ENCODE results near the gene ATG2B.

Gene ATG2B, protein sequence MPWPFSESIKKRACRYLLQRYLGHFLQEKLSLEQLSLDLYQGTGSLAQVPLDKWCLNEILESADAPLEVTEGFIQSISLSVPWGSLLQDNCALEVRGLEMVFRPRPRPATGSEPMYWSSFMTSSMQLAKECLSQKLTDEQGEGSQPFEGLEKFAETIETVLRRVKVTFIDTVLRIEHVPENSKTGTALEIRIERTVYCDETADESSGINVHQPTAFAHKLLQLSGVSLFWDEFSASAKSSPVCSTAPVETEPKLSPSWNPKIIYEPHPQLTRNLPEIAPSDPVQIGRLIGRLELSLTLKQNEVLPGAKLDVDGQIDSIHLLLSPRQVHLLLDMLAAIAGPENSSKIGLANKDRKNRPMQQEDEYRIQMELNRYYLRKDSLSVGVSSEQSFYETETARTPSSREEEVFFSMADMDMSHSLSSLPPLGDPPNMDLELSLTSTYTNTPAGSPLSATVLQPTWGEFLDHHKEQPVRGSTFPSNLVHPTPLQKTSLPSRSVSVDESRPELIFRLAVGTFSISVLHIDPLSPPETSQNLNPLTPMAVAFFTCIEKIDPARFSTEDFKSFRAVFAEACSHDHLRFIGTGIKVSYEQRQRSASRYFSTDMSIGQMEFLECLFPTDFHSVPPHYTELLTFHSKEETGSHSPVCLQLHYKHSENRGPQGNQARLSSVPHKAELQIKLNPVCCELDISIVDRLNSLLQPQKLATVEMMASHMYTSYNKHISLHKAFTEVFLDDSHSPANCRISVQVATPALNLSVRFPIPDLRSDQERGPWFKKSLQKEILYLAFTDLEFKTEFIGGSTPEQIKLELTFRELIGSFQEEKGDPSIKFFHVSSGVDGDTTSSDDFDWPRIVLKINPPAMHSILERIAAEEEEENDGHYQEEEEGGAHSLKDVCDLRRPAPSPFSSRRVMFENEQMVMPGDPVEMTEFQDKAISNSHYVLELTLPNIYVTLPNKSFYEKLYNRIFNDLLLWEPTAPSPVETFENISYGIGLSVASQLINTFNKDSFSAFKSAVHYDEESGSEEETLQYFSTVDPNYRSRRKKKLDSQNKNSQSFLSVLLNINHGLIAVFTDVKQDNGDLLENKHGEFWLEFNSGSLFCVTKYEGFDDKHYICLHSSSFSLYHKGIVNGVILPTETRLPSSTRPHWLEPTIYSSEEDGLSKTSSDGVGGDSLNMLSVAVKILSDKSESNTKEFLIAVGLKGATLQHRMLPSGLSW (N-terminal part only)

DNA sequence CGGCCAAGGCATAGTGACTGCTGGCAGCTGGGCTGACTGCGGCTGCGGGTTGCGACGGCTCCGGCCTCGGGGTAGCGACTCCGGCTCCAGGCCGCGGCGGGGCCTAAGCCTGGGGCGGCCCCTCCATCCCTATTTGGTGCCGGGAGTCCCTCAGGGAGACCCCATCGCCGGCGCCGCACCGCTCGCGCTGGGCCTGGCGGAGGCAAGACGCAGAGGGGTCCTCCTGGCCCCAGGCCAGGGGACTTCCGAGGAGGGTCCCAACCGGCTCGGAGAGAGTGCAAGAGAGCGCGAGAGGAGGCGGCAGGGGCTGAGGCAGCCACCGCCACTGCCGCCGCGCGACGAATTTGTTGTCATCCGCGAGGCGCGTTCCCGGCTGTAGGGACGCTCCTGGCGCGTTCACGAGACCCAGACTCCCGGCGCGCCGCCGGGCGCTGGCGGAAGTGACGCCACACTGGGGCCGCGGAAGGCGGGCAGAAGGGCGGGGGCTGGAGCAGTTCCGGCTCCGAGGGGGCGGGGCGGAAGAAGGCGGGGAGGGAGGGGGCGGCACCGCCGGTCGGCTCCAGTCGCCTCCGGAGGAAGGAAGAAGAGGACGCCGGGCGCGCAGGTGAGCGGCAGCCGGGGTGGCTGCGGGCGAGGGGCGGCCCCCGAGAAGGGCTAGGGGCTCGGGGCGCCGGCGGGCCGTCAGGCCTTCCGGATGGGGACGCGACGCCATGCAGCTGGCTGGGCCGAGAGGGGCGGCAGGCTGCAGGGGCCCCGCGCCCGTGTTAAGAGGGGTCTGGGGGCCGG is at the start of gene ATG2B, which contains the start of gene GSKIP:
ATG2B (minus strand) TSS at position 377 of the 786 bp plus-strand sequence; CDS start at position 12, 365 bp downstream.
GSKIP (plus strand) TSS at position 562 of the 786 bp plus-strand sequence. CDS start 18,722 bp downstream, outside the sequence.
- Histone ChIP-seq H3K4me1 (ENCODE audit: control insufficient read depth in 5 of 5, insufficient read depth in 5 of 5, low read length in 5 of 5) (peaks cover 5 to 39% (median 29%) of the 10 kb centered on the region in 5 donors), H3K36me3 (ENCODE audit: control insufficient read depth in 5 of 5, insufficient read depth in 5 of 5, low read length in 5 of 5) (no peaks in the 10 kb centered on the region), H3K9me3 (ENCODE audit: control insufficient read depth in 5 of 5, low read length in 5 of 5) (no peaks in the 10 kb centered on the region), H3K4me3 (ENCODE audit: low read depth in 1 of 5, low read length in 5 of 5) (peak within 1 kb of the TSS; percentile 92 to 97 (median 96)), H3K9ac (ENCODE audit: low read length in 5 of 5) (peak within 1 kb of the TSS; percentile 89 to 99 (median 96)), H3K27me3 (ENCODE audit: control insufficient read depth in 5 of 5, insufficient read depth in 4 of 5, low read length in 5 of 5) (no peaks in the 10 kb centered on the region), H3K27ac (ENCODE audit: low read depth, low read length) (peak within 1 kb of the TSS; percentile 82)

DNA sequence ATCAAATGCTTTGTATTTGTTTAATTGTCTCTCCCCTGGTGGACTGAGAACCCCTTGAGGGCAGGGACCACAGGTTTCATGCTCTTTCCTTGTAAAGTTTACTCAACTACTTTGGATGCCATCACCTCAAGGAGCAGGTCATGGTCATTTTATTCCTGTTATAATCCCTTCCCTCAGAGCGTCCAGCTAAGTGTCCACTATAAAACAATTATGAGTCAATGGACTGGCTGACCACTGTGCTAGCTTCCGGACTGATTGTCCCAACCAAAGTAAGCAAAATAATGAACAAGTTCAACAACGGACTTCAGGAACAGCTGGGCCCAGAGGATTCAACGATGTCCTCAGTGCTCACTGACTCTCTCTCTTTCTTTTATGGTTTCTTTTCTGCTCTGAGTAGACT is 47.0 kb upstream of the ATG2B start:
- no peaks in the 10 kb centered on the region for H3K4me1 ChIP-seq (ENCODE audit: control insufficient read depth in 5 of 5, insufficient read depth in 5 of 5, low read length in 5 of 5)
- peaks cover 0 to 2% (median 0%) of the 10 kb centered on the region in 5 donors for H3K27me3 ChIP-seq (ENCODE audit: control insufficient read depth in 5 of 5, insufficient read depth in 4 of 5, low read length in 5 of 5)
- H3K9ac ChIP-seq (ENCODE audit: low read length in 5 of 5) = no peak overlapping the region
- no peak overlapping the region for H3K4me3 ChIP-seq (ENCODE audit: low read depth in 1 of 5, low read length in 5 of 5)
- H3K36me3 ChIP-seq (ENCODE audit: control insufficient read depth in 5 of 5, insufficient read depth in 5 of 5, low read length in 5 of 5) = no peaks in the 10 kb centered on the region
- H3K27ac ChIP-seq (ENCODE audit: low read depth, low read length) = no peak overlapping the region
- no peaks in the 10 kb centered on the region for H3K9me3 ChIP-seq (ENCODE audit: control insufficient read depth in 5 of 5, low read length in 5 of 5)

DNA sequence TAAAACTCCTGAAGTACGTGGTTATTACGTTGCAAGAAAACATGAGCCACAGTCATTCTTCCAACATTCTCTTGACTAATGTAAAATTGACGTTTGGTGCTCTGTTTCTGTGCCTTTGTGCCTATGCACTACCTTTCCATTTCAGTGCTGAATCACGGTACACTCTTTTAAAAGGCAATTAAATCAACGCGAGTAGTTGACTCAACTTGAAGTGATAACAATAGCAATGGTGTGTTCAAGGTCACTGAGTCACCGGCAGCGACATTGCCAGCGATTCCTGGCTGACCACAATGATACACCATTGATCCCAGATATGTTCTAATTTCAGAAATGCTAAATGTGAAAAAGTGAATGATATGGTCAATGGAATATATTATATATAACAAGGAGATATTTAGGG is 46.6 kb upstream of the ATG2B start:
- Histone ChIP-seq H3K9me3 (ENCODE audit: control insufficient read depth in 5 of 5, low read length in 5 of 5) (no peaks in the 10 kb centered on the region), H3K4me1 (ENCODE audit: control insufficient read depth in 5 of 5, insufficient read depth in 5 of 5, low read length in 5 of 5) (no peaks in the 10 kb centered on the region), H3K9ac (ENCODE audit: low read length in 5 of 5) (no peak overlapping the region), H3K4me3 (ENCODE audit: low read depth in 1 of 5, low read length in 5 of 5) (no peak overlapping the region), H3K36me3 (ENCODE audit: control insufficient read depth in 5 of 5, insufficient read depth in 5 of 5, low read length in 5 of 5) (no peaks in the 10 kb centered on the region), H3K27ac (ENCODE audit: low read depth, low read length) (no peak overlapping the region), H3K27me3 (ENCODE audit: control insufficient read depth in 5 of 5, insufficient read depth in 4 of 5, low read length in 5 of 5) (peaks cover 0 to 2% (median 0%) of the 10 kb centered on the region in 5 donors)

DNA sequence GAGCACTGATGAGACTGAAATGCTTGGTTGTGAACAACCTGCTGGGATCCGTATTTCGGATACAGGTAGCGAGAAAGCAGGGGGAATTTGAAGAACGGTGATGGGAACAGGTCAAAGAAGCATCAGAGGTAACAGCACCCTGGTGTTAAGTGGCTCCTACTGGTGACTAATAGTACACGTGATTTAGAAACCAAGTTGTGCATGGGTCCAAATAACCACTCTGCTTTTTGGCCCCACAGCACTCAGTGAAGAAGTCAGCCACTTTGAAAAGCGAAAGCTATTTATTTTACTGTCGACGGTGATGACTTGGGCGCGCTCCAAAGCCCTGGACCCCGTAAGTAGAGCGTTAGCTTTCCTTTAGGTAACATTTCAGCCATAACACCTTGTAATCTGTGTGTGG is 45.5 kb upstream of the ATG2B start:
- Histone ChIP-seq H3K36me3 (ENCODE audit: control insufficient read depth in 5 of 5, insufficient read depth in 5 of 5, low read length in 5 of 5) (no peaks in the 10 kb centered on the region), H3K9me3 (ENCODE audit: control insufficient read depth in 5 of 5, low read length in 5 of 5) (no peaks in the 10 kb centered on the region), H3K4me3 (ENCODE audit: low read depth in 1 of 5, low read length in 5 of 5) (no peak overlapping the region), H3K9ac (ENCODE audit: low read length in 5 of 5) (no peak overlapping the region), H3K27me3 (ENCODE audit: control insufficient read depth in 5 of 5, insufficient read depth in 4 of 5, low read length in 5 of 5) (peaks cover 0 to 2% (median 0%) of the 10 kb centered on the region in 5 donors), H3K27ac (ENCODE audit: low read depth, low read length) (no peak overlapping the region), H3K4me1 (ENCODE audit: control insufficient read depth in 5 of 5, insufficient read depth in 5 of 5, low read length in 5 of 5) (no peaks in the 10 kb centered on the region)

DNA sequence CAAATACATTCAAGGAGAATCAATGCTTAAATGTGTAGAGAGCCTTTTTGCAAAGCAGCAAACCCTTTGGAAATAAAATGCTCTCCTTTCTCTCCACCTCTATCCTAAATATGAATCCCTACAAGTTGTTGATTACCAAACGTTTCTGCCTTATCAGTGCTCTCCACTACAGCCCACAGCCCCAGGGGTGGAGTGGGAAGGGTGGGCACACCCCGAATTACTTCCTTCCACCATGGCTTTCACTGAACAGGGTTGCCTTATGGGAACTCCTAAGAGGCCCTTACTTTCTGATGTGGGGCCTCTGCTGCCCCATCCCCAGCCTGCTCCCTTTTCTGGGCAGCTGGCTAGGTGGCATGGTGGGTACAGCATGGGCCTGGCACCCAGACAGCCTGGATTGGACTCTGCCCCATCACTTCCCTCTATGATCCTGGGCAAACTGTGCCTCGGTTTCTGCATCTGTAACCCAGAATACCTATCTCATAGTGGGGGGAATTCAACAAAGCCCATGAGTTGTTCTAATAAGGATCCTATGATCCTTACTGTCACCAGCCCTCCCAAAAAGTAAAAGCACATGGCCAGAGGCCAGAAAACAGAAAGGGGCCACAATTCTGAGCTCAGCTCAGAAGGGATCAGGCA is 44.9 kb upstream of the ATG2B start:
- Histone ChIP-seq H3K9me3 (ENCODE audit: control insufficient read depth in 5 of 5, low read length in 5 of 5) (no peaks in the 10 kb centered on the region), H3K9ac (ENCODE audit: low read length in 5 of 5) (no peak overlapping the region), H3K4me3 (ENCODE audit: low read depth in 1 of 5, low read length in 5 of 5) (no peak overlapping the region), H3K4me1 (ENCODE audit: control insufficient read depth in 5 of 5, insufficient read depth in 5 of 5, low read length in 5 of 5) (peaks cover 0 to 5% (median 0%) of the 10 kb centered on the region in 5 donors), H3K27me3 (ENCODE audit: control insufficient read depth in 5 of 5, insufficient read depth in 4 of 5, low read length in 5 of 5) (peaks cover 0 to 2% (median 0%) of the 10 kb centered on the region in 5 donors), H3K36me3 (ENCODE audit: control insufficient read depth in 5 of 5, insufficient read depth in 5 of 5, low read length in 5 of 5) (no peaks in the 10 kb centered on the region), H3K27ac (ENCODE audit: low read depth, low read length) (no peak overlapping the region)

DNA sequence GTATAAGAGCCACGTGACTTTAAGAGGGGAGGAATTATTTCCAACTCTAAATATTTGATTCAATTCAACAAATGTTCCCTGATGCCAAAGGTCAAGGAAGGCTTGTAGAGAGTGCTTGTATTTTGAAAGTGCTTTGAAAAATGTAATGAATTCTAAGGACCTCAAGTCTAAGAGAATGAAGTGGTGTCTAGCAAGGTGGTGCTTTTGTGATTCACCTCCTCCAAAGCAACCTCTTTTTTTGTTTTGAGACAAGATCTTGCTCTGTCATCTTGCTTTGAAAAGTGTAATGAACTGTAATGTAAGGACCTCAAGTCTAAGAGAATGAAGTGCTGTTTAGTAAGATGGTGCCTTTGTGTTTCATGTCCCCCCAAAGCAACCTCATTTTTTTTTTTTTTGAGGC is 42.5 kb upstream of the ATG2B start:
- H3K27me3 ChIP-seq (ENCODE audit: control insufficient read depth in 5 of 5, insufficient read depth in 4 of 5, low read length in 5 of 5) = peaks cover 0 to 6% (median 0%) of the 10 kb centered on the region in 5 donors
- no peaks in the 10 kb centered on the region for H3K36me3 ChIP-seq (ENCODE audit: control insufficient read depth in 5 of 5, insufficient read depth in 5 of 5, low read length in 5 of 5)
- peaks cover 0 to 5% (median 0%) of the 10 kb centered on the region in 5 donors for H3K4me1 ChIP-seq (ENCODE audit: control insufficient read depth in 5 of 5, insufficient read depth in 5 of 5, low read length in 5 of 5)
- no peak overlapping the region for H3K9ac ChIP-seq (ENCODE audit: low read length in 5 of 5)
- H3K9me3 ChIP-seq (ENCODE audit: control insufficient read depth in 5 of 5, low read length in 5 of 5) = no peaks in the 10 kb centered on the region
- no peak overlapping the region for H3K4me3 ChIP-seq (ENCODE audit: low read depth in 1 of 5, low read length in 5 of 5)
- no peak overlapping the region for H3K27ac ChIP-seq (ENCODE audit: low read depth, low read length)

DNA sequence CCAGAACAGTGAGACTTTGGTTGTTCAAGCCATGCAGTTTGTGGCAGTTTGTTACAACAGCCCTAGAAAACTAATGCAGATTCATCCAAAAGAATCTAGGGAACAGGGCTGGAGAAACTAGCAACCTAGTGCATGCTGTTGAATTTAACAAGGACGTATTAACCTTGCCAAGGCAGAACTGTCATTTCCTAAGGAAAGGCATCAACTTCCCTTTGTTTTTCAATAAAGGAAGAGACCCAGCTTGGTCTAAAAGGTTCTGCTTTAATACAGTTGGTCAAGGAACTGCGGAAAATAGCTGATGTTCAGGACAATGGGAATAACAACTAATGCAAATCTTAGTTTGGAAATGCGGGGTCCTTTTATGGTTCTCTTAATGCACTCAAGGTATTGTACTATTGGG is 40.3 kb upstream of the ATG2B start:
- Histone ChIP-seq H3K9ac (ENCODE audit: low read length in 5 of 5) (no peak overlapping the region), H3K4me1 (ENCODE audit: control insufficient read depth in 5 of 5, insufficient read depth in 5 of 5, low read length in 5 of 5) (peaks cover 0 to 5% (median 0%) of the 10 kb centered on the region in 5 donors), H3K36me3 (ENCODE audit: control insufficient read depth in 5 of 5, insufficient read depth in 5 of 5, low read length in 5 of 5) (no peaks in the 10 kb centered on the region), H3K9me3 (ENCODE audit: control insufficient read depth in 5 of 5, low read length in 5 of 5) (no peaks in the 10 kb centered on the region), H3K4me3 (ENCODE audit: low read depth in 1 of 5, low read length in 5 of 5) (no peak overlapping the region), H3K27ac (ENCODE audit: low read depth, low read length) (no peak overlapping the region), H3K27me3 (ENCODE audit: control insufficient read depth in 5 of 5, insufficient read depth in 4 of 5, low read length in 5 of 5) (peaks cover 0 to 8% (median 6%) of the 10 kb centered on the region in 5 donors)

DNA sequence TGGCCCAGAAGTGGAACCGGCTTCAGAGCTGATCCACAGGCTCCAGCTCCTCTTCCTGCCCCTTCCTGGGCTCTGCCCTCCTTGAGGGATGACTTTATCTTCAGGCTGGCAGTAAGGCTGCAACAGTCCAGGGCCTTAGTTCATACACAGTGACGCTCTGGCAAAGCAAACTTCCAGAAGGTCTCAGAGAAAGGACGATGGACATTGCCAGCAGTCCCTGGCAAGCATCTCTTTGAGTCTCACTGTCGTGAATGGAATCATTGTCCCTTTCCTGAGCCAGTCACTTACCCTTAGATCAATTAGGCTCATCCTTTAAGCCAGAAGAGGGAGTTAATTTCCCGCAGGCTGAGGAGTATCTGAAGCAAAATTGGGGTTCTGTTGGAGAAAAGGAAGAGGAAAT is 37.4 kb upstream of the ATG2B start:
- no peak overlapping the region for H3K27ac ChIP-seq (ENCODE audit: low read depth, low read length)
- H3K9ac ChIP-seq (ENCODE audit: low read length in 5 of 5) = no peak overlapping the region
- no peaks in the 10 kb centered on the region for H3K9me3 ChIP-seq (ENCODE audit: control insufficient read depth in 5 of 5, low read length in 5 of 5)
- H3K36me3 ChIP-seq (ENCODE audit: control insufficient read depth in 5 of 5, insufficient read depth in 5 of 5, low read length in 5 of 5) = no peaks in the 10 kb centered on the region
- H3K4me1 ChIP-seq (ENCODE audit: control insufficient read depth in 5 of 5, insufficient read depth in 5 of 5, low read length in 5 of 5) = peaks cover 0 to 5% (median 0%) of the 10 kb centered on the region in 5 donors
- no peak overlapping the region for H3K4me3 ChIP-seq (ENCODE audit: low read depth in 1 of 5, low read length in 5 of 5)
- peaks cover 0 to 8% (median 4%) of the 10 kb centered on the region in 5 donors for H3K27me3 ChIP-seq (ENCODE audit: control insufficient read depth in 5 of 5, insufficient read depth in 4 of 5, low read length in 5 of 5)

DNA sequence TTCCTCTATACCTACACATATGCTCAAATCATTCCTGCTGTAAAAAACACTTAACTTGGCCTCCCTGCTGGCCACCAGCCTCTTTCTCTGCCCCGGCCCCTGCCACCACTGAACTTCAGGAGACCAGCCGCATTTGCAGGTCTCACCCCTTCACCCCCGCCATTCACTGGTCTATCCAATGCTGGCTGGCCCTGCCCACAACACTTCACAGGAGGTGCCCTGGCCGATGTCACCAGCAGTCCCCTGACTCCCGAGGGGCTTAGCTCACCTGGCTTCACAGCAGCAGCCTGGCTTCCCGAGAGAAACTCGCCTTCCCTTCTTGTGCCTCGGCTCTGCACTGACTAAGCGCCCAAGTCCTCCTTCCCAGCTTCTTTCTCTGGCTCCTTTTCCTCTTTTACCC is 36.3 kb upstream of the ATG2B start:
- Histone ChIP-seq H3K4me3 (ENCODE audit: low read depth in 1 of 5, low read length in 5 of 5) (no peak overlapping the region), H3K36me3 (ENCODE audit: control insufficient read depth in 5 of 5, insufficient read depth in 5 of 5, low read length in 5 of 5) (no peaks in the 10 kb centered on the region), H3K27ac (ENCODE audit: low read depth, low read length) (no peak overlapping the region), H3K27me3 (ENCODE audit: control insufficient read depth in 5 of 5, insufficient read depth in 4 of 5, low read length in 5 of 5) (peaks cover 0 to 8% (median 4%) of the 10 kb centered on the region in 5 donors), H3K9ac (ENCODE audit: low read length in 5 of 5) (no peak overlapping the region), H3K9me3 (ENCODE audit: control insufficient read depth in 5 of 5, low read length in 5 of 5) (no peaks in the 10 kb centered on the region), H3K4me1 (ENCODE audit: control insufficient read depth in 5 of 5, insufficient read depth in 5 of 5, low read length in 5 of 5) (peaks cover 0 to 5% (median 0%) of the 10 kb centered on the region in 5 donors)
